ENCODE data around the gene VARS2. TPM values are rescaled to one million over a fixed set of nuclear protein-coding genes. Genes with fewer than 3 reads are reported as not detected.

VARS2 gene
- total RNA-seq, 1 donor from 2014 or later = 47.0 TPM

DNA sequence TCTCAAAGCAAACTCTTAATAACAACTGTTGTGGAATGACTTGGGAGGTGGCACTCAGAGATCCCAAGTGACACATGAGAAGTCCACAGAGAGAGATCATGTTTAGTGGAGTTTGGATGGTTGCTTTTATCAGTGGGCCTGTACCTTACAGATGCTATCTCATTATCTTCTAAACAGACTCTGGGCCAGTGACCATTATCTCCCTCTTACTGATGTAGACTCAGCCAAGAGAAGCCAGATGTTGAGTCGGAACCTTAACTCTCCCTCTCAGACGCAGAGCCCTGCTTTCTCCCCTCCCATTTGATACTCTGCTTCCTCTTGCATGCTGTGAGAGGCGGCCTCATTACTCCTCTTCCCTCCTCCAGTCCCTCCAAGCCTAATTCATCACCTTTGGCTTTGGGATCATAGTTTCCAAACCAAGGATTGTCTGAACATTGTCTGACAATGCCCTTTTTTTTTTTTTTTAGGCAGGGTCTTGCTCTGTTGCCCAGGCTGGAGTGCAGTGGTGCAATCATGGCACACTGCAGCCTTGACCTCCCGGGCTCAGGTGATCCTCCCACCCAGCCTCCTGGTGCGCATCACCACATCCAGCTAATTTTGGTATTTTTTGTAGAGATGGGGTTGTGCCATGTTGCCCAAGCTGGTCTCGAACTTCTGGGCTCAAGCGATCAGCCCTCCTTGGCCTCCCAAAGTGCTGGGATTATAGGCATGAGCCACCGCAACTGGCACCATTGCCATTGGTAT lies 34.2 kb upstream of the VARS2 start:
- peak overlapping the region; percentile 98 for H3K27ac Mint-ChIP-seq (ENCODE audit: unreplicated experiment)
- H3K36me3 Mint-ChIP-seq (ENCODE audit: unreplicated experiment) = no peaks in the 10 kb centered on the region
- peaks cover 15% of the 10 kb centered on the region for H3K27me3 Mint-ChIP-seq (ENCODE audit: unreplicated experiment)
- TF ChIP-seq, protein P1, sequence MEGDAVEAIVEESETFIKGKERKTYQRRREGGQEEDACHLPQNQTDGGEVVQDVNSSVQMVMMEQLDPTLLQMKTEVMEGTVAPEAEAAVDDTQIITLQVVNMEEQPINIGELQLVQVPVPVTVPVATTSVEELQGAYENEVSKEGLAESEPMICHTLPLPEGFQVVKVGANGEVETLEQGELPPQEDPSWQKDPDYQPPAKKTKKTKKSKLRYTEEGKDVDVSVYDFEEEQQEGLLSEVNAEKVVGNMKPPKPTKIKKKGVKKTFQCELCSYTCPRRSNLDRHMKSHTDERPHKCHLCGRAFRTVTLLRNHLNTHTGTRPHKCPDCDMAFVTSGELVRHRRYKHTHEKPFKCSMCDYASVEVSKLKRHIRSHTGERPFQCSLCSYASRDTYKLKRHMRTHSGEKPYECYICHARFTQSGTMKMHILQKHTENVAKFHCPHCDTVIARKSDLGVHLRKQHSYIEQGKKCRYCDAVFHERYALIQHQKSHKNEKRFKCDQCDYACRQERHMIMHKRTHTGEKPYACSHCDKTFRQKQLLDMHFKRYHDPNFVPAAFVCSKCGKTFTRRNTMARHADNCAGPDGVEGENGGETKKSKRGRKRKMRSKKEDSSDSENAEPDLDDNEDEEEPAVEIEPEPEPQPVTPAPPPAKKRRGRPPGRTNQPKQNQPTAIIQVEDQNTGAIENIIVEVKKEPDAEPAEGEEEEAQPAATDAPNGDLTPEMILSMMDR (IDR thresholded peaks at IDR 0.05; ENCODE audit: partially characterized antibody, unreplicated experiment) = no peak
- peaks cover 28% of the 10 kb centered on the region for H3K4me1 Mint-ChIP-seq (ENCODE audit: low read depth, unreplicated experiment)
- no peak for DNase-seq
- H3K4me3 Mint-ChIP-seq (ENCODE audit: unreplicated experiment) = peak overlapping the region; percentile 87
- H3K9me3 Mint-ChIP-seq (ENCODE audit: unreplicated experiment) = peaks cover 12% of the 10 kb centered on the region

DNA sequence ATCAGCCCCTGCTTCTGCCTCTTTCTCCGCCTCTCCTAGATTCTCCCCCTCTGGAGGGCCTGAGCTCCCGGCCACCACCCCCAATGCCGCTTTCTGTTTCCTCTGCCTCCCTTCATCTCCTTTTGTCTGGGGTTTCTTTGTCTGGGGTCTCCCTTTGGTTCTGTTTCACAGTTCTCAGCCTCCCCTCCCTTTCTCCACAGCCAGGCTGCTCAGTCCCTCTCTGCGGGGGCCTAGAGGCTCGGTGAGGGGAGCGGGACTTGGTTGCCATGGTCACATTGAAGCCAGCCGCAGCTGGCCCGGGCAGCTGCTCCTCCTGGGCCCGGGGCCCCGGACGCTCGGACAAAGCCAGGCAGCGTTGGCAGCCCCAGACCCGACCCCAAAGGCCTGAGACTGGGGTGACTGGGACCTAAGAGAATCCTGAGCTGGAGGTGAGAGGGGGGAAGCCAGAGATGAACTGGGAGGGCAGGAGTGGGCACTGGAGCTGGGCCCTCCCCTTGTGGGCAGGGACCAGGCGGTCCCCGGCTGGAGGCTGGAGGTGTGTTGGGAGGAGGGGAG lies 33.3 kb upstream of the VARS2 start:
- H3K27ac Mint-ChIP-seq (ENCODE audit: unreplicated experiment) = peak overlapping the region; percentile 98
- peak overlapping the region; percentile 87 for H3K4me3 Mint-ChIP-seq (ENCODE audit: unreplicated experiment)
- peaks cover 15% of the 10 kb centered on the region for H3K9me3 Mint-ChIP-seq (ENCODE audit: unreplicated experiment)
- DNase-seq = peak; percentile 62
- H3K4me1 Mint-ChIP-seq (ENCODE audit: low read depth, unreplicated experiment) = peaks cover 32% of the 10 kb centered on the region
- TF ChIP-seq, protein P1 (IDR thresholded peaks at IDR 0.05; ENCODE audit: partially characterized antibody, unreplicated experiment) = no peak
- H3K36me3 Mint-ChIP-seq (ENCODE audit: unreplicated experiment) = no peaks in the 10 kb centered on the region
- peaks cover 15% of the 10 kb centered on the region for H3K27me3 Mint-ChIP-seq (ENCODE audit: unreplicated experiment)

DNA sequence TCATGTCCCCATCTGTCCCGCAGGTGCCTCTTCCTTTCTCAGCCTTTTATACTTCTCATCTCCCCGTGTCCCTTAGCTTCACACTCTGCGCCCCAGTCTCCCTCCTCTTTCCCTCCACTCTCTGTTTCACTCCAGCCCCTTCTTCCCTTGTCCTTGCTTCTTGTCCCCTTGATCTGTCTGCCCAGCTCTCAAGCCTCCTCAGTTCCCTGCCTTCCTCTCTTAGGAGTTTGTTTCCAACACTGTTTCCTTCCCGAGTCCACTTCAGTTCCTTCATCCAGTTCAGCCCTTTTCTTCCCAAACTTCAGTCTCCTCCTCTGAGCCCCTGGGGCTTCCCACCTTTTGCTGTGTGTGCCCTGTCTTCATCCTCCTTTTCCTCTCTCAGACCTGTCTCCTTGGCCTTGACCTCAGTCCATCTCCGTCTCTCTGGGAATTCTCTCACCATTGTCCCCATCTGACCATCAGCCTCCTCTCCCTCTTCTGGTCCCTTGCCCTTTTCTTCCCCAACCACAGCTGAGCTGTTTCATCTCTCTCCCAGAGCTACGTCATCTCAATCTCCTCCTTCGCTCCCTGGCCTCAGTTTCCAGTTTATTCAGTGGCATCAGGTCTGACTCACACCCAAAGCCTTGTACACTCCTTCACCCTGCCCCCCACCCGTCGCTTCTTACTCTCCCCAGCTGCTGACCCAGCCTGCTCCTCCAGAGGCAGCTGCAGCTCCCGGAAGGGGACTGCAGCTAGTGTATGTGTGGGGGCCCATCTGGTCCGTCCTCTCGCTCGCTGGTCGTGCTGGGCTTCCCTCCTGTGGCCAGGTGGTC lies 32.4 kb upstream of the VARS2 start:
- H3K4me1 Mint-ChIP-seq (ENCODE audit: low read depth, unreplicated experiment) = peaks cover 39% of the 10 kb centered on the region
- DNase-seq = peak; percentile 53

DNA sequence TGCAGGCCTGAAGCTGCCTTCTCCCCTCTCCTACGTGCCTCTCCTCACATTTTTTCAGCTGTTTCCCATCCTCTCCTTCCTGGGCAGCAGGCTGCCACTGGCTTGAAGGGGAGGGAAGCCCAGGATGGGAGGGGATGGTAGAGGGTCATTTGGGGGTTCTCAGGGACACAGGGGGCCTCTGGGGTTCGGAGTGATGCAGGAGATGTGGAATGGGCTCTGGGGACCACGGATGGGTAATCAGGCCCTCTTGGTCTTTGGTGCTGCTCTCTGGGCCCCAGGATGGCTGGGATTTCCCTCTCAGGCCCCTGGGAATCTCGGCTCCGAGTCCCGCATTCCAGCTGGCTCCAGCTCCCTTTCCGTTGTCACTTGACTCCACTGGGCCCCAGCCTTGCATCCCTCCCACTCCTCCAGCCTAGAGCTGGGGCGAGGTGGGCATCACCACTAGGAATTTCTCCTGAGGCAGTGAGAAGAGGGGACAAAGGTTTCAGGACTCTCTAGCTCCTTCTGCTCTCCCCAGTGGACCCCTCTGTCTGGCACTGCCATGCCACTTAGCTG lies 31.8 kb upstream of the VARS2 start:
- H3K27me3 Mint-ChIP-seq (ENCODE audit: unreplicated experiment) = peaks cover 21% of the 10 kb centered on the region

More for the DNA sequence above, 32.4 kb upstream of the VARS2 start:
- TF ChIP-seq, protein P1 (IDR thresholded peaks at IDR 0.05; ENCODE audit: partially characterized antibody, unreplicated experiment) = no peak
- Mint-ChIP-seq H3K9me3 (ENCODE audit: unreplicated experiment) (peaks cover 16% of the 10 kb centered on the region), H3K27me3 (ENCODE audit: unreplicated experiment) (peaks cover 19% of the 10 kb centered on the region), H3K36me3 (ENCODE audit: unreplicated experiment) (no peaks in the 10 kb centered on the region), H3K4me3 (ENCODE audit: unreplicated experiment) (peak overlapping the region; percentile 87), H3K27ac (ENCODE audit: unreplicated experiment) (peak overlapping the region; percentile 98)

More for the DNA sequence above, 31.8 kb upstream of the VARS2 start:
- H3K4me3 Mint-ChIP-seq (ENCODE audit: unreplicated experiment) = peak overlapping the region; percentile 87
- TF ChIP-seq, protein P1 (IDR thresholded peaks at IDR 0.05; ENCODE audit: partially characterized antibody, unreplicated experiment) = no peak
- peak; percentile 37 for DNase-seq
- peak overlapping the region; percentile 98 for H3K27ac Mint-ChIP-seq (ENCODE audit: unreplicated experiment)
- peaks cover 44% of the 10 kb centered on the region for H3K4me1 Mint-ChIP-seq (ENCODE audit: low read depth, unreplicated experiment)
- peaks cover 16% of the 10 kb centered on the region for H3K9me3 Mint-ChIP-seq (ENCODE audit: unreplicated experiment)
- no peaks in the 10 kb centered on the region for H3K36me3 Mint-ChIP-seq (ENCODE audit: unreplicated experiment)
